ENCODE data around the gene NOC4L.
A peak's percentile ranks its signal among the peaks of the same experiment; 100 is the strongest.

NOC4L gene

DNA sequence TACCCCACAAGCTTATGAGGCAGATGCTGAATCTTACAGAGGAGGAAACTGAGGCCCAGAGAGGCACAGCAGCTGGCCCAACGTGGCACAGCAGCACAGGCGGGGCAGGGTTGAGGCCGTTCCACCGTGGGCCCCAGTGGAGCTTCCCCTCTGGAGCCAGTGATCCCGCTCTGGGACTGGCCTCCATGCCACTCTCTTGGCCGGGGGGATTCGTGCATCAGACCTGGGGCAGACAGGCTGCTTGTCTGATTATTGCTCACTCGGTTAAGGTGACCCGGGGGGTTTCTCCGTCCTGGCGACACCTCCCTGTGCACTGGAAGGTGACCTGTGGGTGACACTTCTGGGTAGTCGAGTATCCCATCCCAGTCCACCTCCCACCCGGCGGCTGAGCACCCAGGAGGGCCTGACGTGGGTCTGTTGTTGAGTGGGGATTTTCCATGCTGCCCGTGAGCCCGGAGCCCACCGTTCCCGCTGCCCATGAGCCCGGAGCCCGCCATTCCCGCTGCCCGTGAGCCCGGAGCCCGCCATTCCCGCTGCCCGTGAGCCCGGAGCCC lies 27.8 kb downstream of the NOC4L start:
- no peak for DNase-seq

DNA sequence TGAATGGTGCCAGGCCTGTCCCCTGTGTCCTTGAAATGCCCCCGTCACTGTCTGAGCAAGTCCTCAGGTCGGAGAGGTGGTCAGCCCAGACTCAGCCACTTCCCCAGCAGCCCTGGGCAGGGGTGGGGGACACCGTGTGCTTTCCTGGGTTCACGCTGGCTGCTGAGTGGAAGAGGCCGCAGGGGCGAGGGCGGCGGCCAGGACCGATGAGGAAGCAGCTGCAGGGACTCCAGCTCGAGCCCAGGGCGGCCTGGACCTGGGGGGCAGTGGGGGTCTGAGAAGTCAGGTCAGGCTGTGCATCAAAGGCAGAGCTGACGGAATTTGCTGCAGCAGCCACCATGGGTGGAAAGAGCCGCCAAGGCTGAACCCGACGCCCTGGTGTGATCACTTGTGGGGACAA lies 28.4 kb downstream of the NOC4L start:
- no peak for DNase-seq

DNA sequence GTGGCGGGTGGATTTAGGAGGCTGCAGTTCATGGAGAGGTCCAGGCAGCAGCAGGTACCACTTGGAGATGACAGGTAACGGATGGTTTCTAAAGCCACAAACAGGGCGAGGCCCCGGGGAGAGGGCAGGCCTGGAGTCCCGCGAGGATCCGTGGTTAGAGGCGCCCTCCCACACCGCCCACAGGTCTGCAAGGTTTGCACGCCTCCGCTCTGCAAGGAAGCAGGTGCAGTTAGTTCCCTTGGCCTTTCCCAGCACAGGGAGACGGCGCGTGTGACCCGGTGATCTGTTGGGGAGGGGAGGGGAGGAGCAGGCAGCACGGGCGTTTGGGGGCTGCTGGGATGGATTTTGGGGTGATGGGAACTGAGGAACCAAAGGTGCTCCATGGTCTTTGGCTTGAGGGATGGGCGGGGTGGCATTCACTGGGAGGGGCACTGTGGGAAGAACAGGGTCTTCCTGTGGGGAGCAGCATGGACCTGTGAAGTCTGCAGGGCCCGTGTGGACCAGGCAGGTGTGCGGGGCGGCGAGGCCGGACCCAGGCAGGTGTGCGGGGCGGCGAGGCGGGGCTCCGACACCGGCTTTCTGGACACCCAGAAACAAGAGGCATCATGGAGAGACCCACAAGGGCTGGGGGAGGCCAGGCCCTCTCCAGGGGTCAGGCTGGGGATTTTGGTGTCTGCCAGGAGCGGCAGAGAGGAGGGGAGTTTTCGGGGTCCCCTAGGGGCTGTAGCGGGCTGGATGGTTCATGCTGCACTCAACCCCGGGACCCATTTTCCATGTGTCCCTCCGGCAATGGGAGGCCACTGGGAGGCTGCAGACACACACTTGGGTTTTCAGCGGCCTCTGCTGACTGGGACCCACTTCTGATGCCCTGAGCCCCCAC lies 29.1 kb downstream of the NOC4L start:
- no peak for DNase-seq

DNA sequence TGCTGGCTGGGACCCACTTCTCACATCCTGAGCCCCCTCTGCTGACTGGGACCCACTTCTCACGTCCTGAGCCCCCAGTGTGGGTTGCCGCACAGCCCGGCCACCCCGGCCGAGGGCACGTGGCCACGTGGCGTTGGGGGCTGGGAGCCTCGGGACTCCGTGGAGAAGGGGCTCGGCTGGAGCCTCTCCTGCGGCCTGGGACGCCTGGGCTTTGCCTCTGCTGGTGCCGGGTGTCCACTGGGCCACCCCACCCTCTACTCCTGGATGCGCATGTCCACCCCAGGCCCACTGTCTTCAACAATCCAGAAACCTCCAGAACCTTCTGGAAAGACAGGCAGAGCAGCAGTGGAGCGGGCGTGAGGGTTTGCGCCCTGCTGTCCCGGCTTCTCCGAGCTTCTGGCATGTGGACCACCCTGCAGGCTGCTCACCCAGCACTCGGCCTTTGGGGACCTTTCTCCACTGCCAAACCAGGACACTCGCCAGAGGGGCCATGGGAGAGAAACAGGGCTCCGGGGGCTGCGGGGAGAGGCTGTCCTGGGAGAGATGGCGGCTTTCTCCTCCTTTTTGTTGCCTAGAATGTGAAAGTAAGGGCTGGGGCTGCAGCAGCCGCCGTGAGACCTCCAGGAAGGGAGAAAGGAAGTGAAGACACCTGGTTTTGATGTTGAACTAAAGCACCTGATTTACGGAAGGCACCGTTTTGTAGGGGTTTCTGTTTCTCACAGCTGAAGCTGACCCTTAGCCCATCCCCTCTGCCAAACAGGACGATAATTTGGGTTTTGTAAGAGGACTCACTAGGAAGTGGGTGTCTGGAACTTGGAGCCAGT lies 30.0 kb downstream of the NOC4L start:
- DNase-seq, result no peak

DNA sequence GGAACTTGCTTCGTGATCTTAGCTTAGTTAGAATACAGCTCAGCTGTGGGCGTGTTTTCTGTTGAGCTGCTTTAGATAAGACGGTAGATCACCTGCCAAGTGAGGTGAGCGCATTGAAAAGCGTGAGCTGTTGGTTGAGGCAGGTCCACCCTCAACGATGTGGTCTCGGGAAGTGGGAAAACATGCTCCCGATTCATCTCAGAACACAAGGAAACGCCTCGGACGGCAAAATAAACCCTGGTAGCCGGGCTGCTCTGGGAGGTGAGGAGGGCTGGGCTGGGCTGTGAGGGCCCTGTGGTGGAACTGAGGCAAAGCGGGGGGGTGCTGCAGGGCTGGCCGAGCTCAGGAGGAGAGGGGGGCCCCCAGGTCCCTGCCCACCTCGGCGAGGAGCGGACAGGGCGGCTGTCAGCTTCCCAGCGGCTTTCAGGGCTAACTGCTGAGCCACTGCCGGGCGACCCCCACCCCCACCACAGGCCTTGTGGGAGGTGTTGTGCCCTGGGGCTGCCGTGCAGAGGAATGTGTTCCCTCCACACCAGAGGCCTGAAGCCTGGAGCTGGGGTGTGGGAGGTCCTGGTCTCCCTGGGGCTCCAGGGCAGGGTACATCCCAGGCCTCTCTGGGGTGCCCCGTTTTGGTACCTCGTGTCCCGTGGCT lies 30.7 kb downstream of the NOC4L start:
- no peak for DNase-seq

DNA sequence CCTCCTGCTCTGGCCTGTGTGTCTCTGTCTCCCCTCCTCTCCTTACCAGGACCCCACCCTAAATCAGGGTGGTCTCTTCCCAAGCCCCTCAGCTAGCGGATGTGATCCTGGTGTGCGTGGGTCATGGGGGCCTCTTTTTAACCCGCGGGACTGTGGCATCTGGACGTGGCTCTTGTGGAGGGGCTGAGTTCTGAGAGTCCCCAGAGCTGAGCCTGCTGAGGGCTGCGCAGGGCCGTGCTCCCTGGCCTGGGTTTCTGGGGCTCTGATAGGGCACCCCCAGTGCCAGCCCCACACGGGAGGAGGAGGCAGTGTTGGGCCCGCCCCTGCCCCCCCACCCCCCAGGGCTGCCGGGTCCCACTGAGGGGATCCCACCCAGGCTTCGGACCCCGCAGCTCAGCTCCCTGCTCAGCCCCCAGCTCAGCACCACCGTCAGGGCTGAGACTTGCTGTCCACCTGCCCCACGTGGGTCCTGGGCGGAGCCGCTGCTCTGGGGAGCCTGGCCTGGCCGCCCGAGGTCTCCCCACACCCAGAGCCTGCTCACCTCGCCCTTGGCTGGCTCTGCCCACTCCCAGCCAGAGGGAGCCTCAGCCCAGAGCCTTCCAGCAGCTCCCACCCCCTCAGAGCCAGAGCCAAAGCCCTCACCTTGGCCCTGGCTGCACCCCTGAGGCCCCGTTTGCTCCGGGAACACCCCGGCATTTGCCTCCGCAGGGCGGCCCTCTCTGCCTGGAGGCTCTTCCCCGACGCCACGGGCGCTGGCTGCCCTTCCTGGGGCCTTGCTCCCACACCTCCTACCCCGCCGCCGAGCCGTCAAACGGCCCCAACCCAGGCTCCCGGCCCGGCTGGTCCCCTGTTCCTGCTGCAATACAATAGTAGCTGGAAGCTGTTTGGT lies 31.5 kb downstream of the NOC4L start:
- DNase-seq, result no peak

DNA sequence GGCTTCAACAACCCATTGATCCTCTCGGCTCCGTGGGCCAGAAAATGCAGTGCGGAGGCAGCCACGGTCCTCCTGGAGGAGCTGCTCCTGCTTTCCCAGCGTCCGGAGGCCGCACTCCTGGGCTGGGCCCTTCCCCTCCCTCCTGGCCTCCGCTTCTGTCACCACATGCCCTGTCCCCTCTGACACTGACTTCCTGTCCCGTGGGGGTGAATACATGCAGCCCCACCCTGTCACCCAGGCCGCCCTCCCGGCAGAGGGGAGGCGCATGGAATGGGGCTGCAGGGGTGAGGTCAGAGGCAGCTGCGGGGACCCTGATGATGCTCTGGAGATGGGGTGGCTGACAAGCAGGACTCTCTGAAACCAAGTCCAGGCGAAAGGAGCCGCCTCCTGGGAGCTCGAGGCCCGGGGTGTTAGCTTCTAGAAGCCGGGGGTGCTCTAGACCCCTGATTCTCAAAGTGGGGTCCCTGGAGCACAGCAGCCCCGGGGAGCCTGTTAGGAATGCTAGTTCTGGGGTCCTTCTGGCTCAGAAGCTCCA lies 32.2 kb downstream of the NOC4L start:
- no peak for DNase-seq

DNA sequence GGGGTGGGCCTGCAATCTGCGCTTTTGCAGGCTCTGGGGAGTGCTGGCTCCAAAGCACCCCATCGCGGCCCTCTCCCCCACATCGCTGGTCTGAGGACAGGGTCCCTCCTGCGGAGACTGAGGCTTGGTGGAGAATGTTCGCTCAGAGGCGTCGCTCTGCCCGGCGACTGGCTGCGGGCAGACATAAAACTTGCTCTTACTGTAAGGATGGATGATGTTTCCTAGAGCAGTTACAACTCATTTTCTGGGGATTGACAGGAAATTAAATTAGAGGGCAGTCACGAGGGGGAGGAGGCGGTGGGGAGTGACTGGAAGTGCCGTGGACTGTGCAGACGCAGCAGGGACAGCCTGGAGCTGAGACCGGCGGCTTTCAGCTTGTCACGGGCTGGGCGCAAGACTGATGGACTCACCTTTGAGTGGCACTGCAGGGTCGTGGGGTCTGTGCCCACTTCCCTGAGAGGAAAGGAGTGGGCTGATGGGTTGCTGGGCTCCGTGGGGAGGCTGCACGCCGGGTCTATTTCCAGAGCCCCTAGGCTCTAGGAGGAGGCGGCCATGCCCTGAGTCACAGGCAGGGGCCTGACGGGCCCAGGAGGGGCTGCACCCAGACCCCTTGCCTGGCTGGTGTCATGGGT lies 32.8 kb downstream of the NOC4L start:
- DNase-seq, result no peak

DNA sequence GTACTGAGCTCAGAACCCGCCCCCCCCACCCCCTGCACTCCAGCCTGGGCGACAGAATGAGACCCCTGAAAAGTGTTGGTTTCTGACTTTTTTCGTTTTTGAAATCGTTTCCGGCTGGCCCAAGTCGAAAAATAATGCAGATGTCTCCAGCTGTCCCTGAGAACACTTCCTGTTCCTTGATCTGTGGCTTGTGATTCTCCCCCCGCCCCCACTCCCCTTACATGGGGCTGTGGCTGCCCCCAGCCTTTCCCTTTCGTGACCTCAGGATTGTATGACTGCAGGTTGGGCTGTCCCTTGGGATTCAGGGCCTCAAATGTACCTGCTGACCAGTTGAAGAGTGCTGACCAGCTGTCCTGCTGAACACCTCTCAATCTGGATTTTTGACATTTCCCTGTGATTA lies 34.1 kb downstream of the NOC4L start:
- DNase-seq, result no peak

DNA sequence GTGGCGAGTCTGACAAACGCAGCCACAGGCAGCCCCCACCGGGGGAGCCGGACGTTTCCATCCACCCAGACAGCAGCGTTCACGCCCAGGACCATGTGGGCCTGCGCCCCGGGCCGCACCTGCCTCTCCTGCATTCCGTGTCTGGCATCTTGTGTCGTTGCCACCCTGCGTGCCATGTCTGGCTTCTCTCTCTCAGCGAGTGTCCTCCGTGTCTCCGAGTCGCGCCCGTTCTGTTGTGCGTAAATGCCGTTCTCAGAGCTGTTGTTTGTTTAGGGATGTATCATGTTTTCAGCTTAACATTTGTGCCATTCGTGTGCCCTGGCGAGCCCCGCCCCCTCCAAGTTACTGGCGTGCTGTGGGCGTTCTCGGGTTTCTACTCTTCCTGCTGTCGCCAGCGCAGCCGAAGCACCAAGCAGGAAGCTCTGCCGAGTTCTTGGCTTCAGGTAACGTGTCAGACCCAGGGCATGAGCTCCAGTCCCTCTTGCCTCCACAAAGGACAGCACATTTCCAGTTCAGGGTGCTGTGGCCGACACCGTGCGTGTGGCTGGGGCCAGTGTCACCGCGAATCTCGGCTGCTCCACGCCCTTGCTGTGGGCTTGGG lies 34.6 kb downstream of the NOC4L start:
- DNase-seq, result peak; percentile 52

DNA sequence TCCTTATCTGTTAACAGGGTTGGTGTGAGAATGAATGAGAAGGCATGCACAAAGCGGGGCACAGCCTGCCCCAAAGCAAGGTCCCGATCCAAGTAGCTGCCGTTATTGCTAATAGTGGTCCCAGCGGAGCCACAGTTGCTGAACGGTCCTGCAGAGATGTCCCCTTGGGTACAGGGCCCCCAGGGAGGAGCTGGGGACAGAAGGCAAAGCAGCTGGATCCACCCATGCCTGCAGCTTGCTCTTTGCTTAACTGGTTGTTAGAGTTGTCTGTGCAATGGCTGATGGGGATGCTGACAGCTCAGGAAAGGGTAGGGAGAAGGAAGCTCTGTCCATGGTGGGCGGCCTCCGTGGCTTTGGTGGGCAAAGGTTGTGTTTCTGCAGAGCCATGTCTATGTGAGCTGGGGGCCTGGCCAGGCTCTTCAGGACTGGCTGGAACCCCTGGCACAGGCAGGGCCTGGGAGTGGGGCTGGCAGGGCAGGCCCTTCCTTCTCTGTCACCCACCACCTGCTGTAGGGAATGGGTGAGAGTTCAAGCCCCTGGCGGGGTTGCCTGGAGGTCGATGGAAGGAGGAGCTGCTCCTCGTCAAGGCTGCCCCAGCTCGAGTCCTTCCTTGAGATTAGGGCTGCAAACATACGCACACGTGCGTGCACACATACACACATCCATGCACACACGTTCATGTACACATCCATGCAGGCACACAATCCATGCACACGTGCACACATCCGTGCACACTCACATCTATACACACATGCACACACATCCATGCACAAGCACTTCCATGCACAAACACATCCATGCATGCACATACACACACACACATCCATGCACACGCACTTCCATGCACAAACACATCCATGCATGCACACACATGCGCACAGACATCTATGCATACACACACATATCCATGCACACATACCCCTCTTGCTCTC lies 35.4 kb downstream of the NOC4L start:
- DNase-seq, result no peak

DNA sequence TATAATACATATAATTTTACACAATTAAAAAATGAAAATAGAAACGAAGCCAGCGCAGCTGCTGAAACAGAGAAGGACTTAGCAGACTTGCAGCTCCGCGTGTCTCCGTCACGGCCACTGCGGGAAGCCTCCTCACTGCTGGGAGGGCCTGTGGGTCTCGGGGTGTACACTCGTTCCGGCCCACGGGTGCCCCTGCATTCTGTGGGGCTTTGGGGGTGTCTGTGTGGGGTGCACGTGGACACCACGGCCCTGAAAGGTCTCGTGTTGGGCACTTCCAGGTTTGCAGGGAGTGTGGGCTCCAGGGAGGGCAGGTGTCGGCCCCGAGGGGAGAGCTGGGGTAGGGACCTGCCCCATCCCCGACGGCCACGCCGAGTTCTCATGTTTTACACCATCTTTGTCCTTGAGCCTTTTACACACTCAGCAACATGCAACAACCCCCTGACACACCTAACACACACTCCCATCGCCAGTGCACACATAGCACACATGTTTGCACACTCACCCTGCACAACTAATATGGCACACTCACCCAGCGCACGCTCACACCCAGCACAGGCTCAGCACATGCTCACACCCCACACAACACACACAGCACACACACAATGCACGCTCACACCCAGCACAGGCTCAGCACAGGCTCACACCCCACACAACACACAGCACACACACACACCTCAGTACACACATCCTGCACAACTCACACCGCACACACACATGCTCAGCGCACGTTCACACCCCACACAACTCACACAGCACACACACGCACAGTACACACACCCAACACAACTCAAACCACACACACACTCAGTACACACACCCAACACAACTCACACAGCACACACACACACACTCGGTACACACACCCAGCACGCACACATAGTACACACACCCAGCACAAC lies 36.6 kb downstream of the NOC4L start:
- no peak for DNase-seq

DNA sequence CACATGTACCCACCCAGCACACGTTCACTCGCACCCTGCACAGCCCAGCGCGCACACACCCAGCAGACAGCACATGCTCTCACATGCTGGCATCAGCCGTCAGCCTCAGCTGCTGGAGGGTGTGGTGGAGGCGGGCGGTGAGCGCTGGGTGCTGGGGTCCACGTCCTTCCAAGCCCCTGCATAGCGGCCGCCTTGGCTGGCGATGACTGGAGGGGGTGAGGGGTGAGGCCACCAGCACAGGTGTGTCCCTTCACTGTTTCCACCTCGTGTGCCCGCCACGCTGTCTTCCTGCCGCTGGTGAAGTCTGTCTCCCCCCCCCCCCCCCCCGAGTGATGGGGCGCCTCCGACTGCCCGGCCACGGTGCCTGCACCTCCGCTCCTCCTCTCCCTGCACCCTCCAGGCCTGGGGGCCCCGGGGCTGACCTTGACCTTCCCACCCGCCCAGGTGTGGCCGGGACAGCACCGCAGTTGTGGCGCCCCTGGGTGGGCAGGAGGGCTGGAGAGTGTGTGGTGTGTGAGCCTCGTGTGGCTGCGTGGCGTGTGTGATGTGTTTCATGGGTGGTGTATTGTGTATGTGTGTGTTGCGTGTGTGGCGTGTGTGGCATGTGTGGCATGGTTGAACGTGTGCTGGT lies 37.4 kb downstream of the NOC4L start:
- no peak for DNase-seq

DNA sequence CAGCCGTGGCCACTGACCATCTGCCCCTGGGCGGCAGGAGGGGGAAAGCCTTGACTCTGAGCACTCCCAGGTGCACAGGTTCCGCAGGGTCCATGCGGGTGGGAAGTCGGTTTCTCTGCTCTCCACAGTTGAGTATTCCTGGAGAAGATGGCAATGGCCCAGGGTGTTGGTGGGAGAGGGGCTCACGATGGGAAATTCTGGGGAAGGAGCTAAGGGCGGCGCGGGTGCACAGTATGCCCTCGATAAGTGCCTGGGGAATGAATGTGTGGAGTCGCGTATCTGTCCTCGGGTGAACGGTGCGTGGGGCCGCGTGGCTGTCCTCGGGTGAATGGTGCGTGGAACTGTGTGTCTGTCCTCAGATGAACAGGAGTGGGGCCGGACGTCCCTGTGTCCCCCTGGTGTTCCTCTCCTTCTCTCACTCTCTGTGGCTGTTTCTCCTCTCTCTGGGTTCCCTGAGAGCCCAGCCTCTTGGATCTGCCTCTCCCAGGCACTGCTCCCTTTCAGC lies 38.0 kb downstream of the NOC4L start:
- no peak for DNase-seq

DNA sequence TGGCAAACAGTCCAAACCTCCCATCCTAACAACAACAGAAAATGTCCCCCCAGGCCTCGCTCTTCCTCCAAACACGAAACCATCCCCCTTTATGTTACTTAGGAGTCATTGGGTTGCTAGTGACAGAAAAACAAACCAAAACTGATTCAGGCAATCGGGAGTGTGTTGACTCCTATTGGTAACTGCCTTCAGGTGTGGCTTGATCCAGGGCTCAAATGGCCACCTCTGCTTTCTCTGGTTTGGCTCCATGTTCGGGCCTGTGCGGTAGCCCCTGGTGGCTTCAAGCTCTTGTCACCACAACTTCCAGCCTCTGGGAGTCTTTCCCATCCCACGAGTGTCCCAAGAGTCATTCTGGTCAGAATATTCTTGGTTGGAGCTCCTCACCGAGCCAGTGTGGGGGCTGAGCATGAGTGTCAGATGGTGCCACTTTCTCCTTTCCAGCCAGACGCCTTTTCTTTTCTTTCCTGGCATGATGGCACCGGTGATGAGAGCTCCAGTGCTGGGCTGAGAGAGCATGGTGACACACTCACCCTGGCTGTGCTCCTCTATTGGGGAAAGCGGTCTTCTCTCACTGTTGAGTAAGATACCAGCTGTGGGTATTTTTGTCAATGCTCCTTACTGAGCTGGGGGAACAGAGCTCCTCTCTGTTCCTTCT lies 38.6 kb downstream of the NOC4L start:
- DNase-seq, result no peak

DNA sequence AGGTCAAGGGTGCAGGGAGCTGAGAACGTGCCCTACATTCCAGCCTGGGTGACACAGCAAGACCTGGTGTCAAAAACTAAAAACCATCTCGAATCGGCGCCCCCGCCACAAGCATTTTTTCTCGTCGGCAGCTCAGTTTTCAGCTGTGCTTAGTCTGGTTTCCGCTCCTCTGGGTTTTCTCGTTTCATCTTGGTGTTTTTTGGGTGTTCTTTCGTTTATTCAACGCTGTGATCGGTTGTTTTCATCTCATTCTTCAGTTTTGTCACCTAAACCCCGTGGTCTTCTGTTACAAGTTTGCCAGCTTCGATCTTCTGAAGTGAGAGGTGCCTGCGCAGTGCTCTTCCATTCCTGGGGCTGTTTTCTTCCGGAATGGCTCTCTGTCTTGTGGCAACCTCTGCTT lies 41.4 kb downstream of the NOC4L start:
- peak; percentile 18 for DNase-seq

DNA sequence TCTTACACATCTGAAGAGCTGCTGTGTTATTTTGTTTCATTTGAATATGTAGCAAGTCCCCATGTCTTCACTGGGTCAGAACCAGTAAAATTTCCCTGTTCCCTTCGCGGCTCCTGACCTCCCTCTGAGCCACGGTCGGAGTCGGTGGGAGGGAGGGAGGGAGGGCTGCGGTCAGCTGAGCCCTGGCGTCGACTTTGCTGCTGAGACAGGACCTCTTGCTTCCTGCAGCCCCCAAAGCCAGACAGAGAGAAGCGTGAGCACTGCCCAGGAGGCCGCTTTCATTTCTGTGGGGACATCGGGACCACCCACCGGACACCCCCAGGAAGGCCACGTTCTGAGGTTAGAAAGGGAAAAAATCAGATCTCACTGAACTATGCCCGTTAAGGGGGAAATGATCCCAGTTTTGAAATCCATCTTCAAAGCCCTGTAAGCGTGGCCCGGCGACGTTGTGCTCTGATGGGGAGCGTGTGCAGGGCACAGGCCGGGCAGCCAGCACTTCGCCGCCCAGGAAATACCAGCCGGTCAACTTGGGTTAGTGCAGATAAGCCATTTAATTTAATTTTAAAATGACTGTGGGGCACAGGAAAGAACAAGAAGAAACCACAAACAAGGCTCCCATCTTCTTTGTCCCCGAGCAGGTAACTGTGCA lies 42.1 kb downstream of the NOC4L start:
- no peak for DNase-seq

All from stimulated activated naive CD4-positive, alpha-beta T cell treated with Interleukin-2 at 50 U/mL for 16 hours (primary cell).